Activated T-helper 2 cell treated with anti-CD3 and anti-CD28 coated beads, Interferon-gamma antibody, Interleukin-2, Interleukin-4, amounts not matched to agents 10 μg/mL and 5 μg/mL and 100 μg/mL, durations not matched to agents 14 hours and 24 hours and 36 hours (primary cell): Measurements from ENCODE around the gene SLC28A1. TPM values are rescaled to one million over a fixed set of nuclear protein-coding genes. Genes with fewer than 3 reads are reported as not detected.

Experiments
- DNase-seq: peaks from one replicate; pipeline ENCODE4 v3.0.0; 2021; ENCODE audit warnings: low spot score
- H3K27ac Mint-ChIP-seq: one replicate; pipeline ENCODE4 v1.8.0; 2021; ENCODE audit warnings: mixed read lengths
- H3K27me3 Mint-ChIP-seq: one replicate; pipeline ENCODE4 v1.8.0; 2021; ENCODE audit warnings: low read depth, mixed read lengths
- H3K36me3 Mint-ChIP-seq: one replicate; pipeline ENCODE4 v1.8.0; 2021; ENCODE audit warnings: low read depth, mixed read lengths
- H3K4me1 Mint-ChIP-seq: one replicate; pipeline ENCODE4 v1.8.0; 2021; ENCODE audit warnings: low read depth, mixed read lengths
- H3K4me3 Mint-ChIP-seq: one replicate; pipeline ENCODE4 v1.8.0; 2021; ENCODE audit warnings: low read depth, mild to moderate bottlenecking, moderate library complexity, mixed read lengths
- H3K9me3 Mint-ChIP-seq: one replicate; pipeline ENCODE4 v1.8.0; 2021; ENCODE audit warnings: mixed read lengths
- intact Hi-C: fragments of 100-400 bp; cut with micrococcal nuclease; formaldehyde crosslinking; loops from one replicate; pipeline ENCODE4 v1.15.1; 2023
- total RNA-seq: library from RNA; stranded (reverse); gene quantifications from 2 replicates; pipeline ENCODE4 v1.2.3, GENCODE V29; 2022

Gene SLC28A1
- total RNA-seq, 1 donor from 2014 or later, result not detected

- Mint-ChIP-seq H3K27me3 (peaks cover 3% of the 10 kb centered on the region), H3K4me3 (no peak overlapping the region), H3K36me3 (no peaks in the 10 kb centered on the region), H3K4me1 (peaks cover 6% of the 10 kb centered on the region), H3K27ac (no peak overlapping the region), H3K9me3 (peaks cover 4% of the 10 kb centered on the region)
- intact Hi-C loops, result no loop called here
- no peak for DNase-seq
Observed at GRCh38 chr15:84962955-84963354, 78.5 kb downstream of the SLC28A1 start.

GRCh38 chr15:84967380-84967779 is 82.9 kb downstream of the SLC28A1 start:
- peaks cover 14% of the 10 kb centered on the region for H3K27me3 Mint-ChIP-seq
- H3K36me3 Mint-ChIP-seq, result no peaks in the 10 kb centered on the region
- no peak overlapping the region for H3K4me3 Mint-ChIP-seq
- peaks cover 4% of the 10 kb centered on the region for H3K9me3 Mint-ChIP-seq
- no peak overlapping the region for H3K27ac Mint-ChIP-seq
- DNase-seq, result no peak
- peaks cover 4% of the 10 kb centered on the region for H3K4me1 Mint-ChIP-seq
- intact Hi-C loops, result no loop called here

GRCh38 chr15:84968301-84968700 is 83.8 kb downstream of the SLC28A1 start:
- peaks cover 4% of the 10 kb centered on the region for H3K9me3 Mint-ChIP-seq
- H3K27ac Mint-ChIP-seq, result no peak overlapping the region
- intact Hi-C loops, result no loop called here
- peaks cover 14% of the 10 kb centered on the region for H3K27me3 Mint-ChIP-seq
- no peaks in the 10 kb centered on the region for H3K36me3 Mint-ChIP-seq
- peaks cover 4% of the 10 kb centered on the region for H3K4me1 Mint-ChIP-seq
- no peak overlapping the region for H3K4me3 Mint-ChIP-seq
- no peak for DNase-seq

GRCh38 chr15:84969257-84969656 is 84.8 kb downstream of the SLC28A1 start:
- peaks cover 4% of the 10 kb centered on the region for H3K9me3 Mint-ChIP-seq
- intact Hi-C loops, result no loop called here
- H3K27ac Mint-ChIP-seq, result no peak overlapping the region
- no peaks in the 10 kb centered on the region for H3K36me3 Mint-ChIP-seq
- peaks cover 14% of the 10 kb centered on the region for H3K27me3 Mint-ChIP-seq
- peaks cover 4% of the 10 kb centered on the region for H3K4me1 Mint-ChIP-seq
- no peak overlapping the region for H3K4me3 Mint-ChIP-seq
- DNase-seq, result no peak

GRCh38 chr15:84970843-84971242 is 86.4 kb downstream of the SLC28A1 start:
- H3K9me3 Mint-ChIP-seq, result peaks cover 4% of the 10 kb centered on the region
- intact Hi-C loops, result no loop called here
- H3K4me1 Mint-ChIP-seq, result peaks cover 4% of the 10 kb centered on the region
- H3K4me3 Mint-ChIP-seq, result no peak overlapping the region
- DNase-seq, result no peak
- no peaks in the 10 kb centered on the region for H3K36me3 Mint-ChIP-seq
- H3K27me3 Mint-ChIP-seq, result peaks cover 14% of the 10 kb centered on the region
- no peak overlapping the region for H3K27ac Mint-ChIP-seq

GRCh38 chr15:84973492-84974460 is 89.3 kb downstream of the SLC28A1 start:
- H3K36me3 Mint-ChIP-seq, result no peaks in the 10 kb centered on the region
- no peak overlapping the region for H3K27ac Mint-ChIP-seq

GRCh38 chr15:84975871-84976351 is 91.4 kb downstream of the SLC28A1 start:
- intact Hi-C loops, result no loop called here
- DNase-seq, result no peak
- H3K4me3 Mint-ChIP-seq, result no peak overlapping the region
- no peaks in the 10 kb centered on the region for H3K9me3 Mint-ChIP-seq
- H3K4me1 Mint-ChIP-seq, result peaks cover 12% of the 10 kb centered on the region
- H3K36me3 Mint-ChIP-seq, result no peaks in the 10 kb centered on the region
- H3K27ac Mint-ChIP-seq, result no peak overlapping the region
- H3K27me3 Mint-ChIP-seq, result peaks cover 7% of the 10 kb centered on the region

More at GRCh38 chr15:84973492-84974460, 89.3 kb downstream of the SLC28A1 start:
- no peak for DNase-seq
- Mint-ChIP-seq H3K4me1 (peaks cover 2% of the 10 kb centered on the region), H3K4me3 (no peak overlapping the region), H3K9me3 (no peaks in the 10 kb centered on the region), H3K27me3 (peaks cover 17% of the 10 kb centered on the region)
- intact Hi-C loops, result no loop called here

GRCh38 chr15:84976746-84977345 is 92.4 kb downstream of the SLC28A1 start:
- Mint-ChIP-seq H3K27ac (no peak overlapping the region), H3K36me3 (no peaks in the 10 kb centered on the region), H3K4me3 (no peak overlapping the region), H3K27me3 (peaks cover 6% of the 10 kb centered on the region), H3K4me1 (peaks cover 12% of the 10 kb centered on the region), H3K9me3 (no peaks in the 10 kb centered on the region)
- intact Hi-C loops, result no loop called here
- DNase-seq, result no peak

- intact Hi-C loops, result loop anchor here (1.0 to 5.0 kb wide), 5 partner anchors 53 to 379 kb away; partner anchors contain the start of gene ZSCAN2
- peak overlapping the region; percentile 94 for H3K4me3 Mint-ChIP-seq
- H3K4me1 Mint-ChIP-seq, result peaks cover 30% of the 10 kb centered on the region
- DNase-seq, result no peak
- peaks cover 6% of the 10 kb centered on the region for H3K27me3 Mint-ChIP-seq
- peaks cover 6% of the 10 kb centered on the region for H3K36me3 Mint-ChIP-seq
- H3K9me3 Mint-ChIP-seq, result no peaks in the 10 kb centered on the region
- no peak overlapping the region for H3K27ac Mint-ChIP-seq
Observed at GRCh38 chr15:84979651-84980050, 95.2 kb downstream of the SLC28A1 start.

GRCh38 chr15:84980196-84981053 is 96.0 kb downstream of the SLC28A1 start:
- DNase-seq, result peak; percentile 84
- intact Hi-C loops, result loop anchor here (1.0 to 5.0 kb wide), 5 partner anchors 52 to 380 kb away; partner anchors contain the start of gene ZSCAN2
- H3K4me1 Mint-ChIP-seq, result peaks cover 37% of the 10 kb centered on the region
- peaks cover 6% of the 10 kb centered on the region for H3K27me3 Mint-ChIP-seq
- peaks cover 6% of the 10 kb centered on the region for H3K36me3 Mint-ChIP-seq
- peak overlapping the region; percentile 94 for H3K4me3 Mint-ChIP-seq
- H3K9me3 Mint-ChIP-seq, result no peaks in the 10 kb centered on the region
- H3K27ac Mint-ChIP-seq, result peak overlapping the region; percentile 91

- Mint-ChIP-seq H3K36me3 (peaks cover 6% of the 10 kb centered on the region), H3K4me3 (peak overlapping the region; percentile 88), H3K27me3 (peaks cover 6% of the 10 kb centered on the region), H3K9me3 (no peaks in the 10 kb centered on the region), H3K4me1 (peaks cover 38% of the 10 kb centered on the region), H3K27ac (peak overlapping the region; percentile 91)
- peak; percentile 96 for DNase-seq
- intact Hi-C loops, result loop anchor here (2.0 to 5.0 kb wide), 4 partner anchors 51 to 380 kb away; partner anchors contain the start of gene ZSCAN2
Observed at GRCh38 chr15:84981054-84981710, 96.7 kb downstream of the SLC28A1 start.
